GM13976 (cell line): ENCODE data around the gene HOMER2.

ENCODE experiments used
- DNase-seq: peaks from one replicate; pipeline ENCODE4 v3.0.0; 2012; ENCODE audit warnings: low spot score
- CTCF ChIP-seq: IDR thresholded peaks from 2 replicates; pipeline ENCODE4 v1.5.1; 2012; ENCODE audit warnings: borderline replicate concordance, mild to moderate bottlenecking; ENCODE audit not compliant: insufficient read depth; ENCODE audit errors: extremely low read depth, missing control alignments, control extremely low read depth
- in situ Hi-C: fragments of 300-500 bp; cut with MboI; formaldehyde crosslinking; loops from one replicate; pipeline ENCODE4 v1.12.0; 2022; ENCODE audit warnings: low sequenced_read_pairs, mixed read lengths, inconsistent platforms; ENCODE audit not compliant: unreplicated experiment

The HOMER2 gene

GRCh38 chr15:82851981-82852511 is 100.5 kb downstream of the HOMER2 start:
- DNase-seq: no peak
- no peak for TF ChIP-seq CTCF
- in situ Hi-C loops: no loop called here

- no peak for DNase-seq
- no peak for TF ChIP-seq CTCF
- in situ Hi-C loops: no loop called here
Observed at GRCh38 chr15:82851306-82851850, 101.1 kb downstream of the HOMER2 start.

GRCh38 chr15:82850731-82851130 is 101.8 kb downstream of the HOMER2 start:
- in situ Hi-C loops: no loop called here
- TF ChIP-seq CTCF: no peak
- no peak for DNase-seq

GRCh38 chr15:82849556-82850512 is 102.7 kb downstream of the HOMER2 start:
- peak; percentile 81 for DNase-seq
- TF ChIP-seq CTCF: peak; percentile 34
- in situ Hi-C loops: no loop called here

GRCh38 chr15:82848241-82848993 is 104.1 kb downstream of the HOMER2 start:
- no peak for DNase-seq
- in situ Hi-C loops: no loop called here
- no peak for TF ChIP-seq CTCF

GRCh38 chr15:82847703-82848102 is 104.8 kb downstream of the HOMER2 start:
- in situ Hi-C loops: no loop called here
- TF ChIP-seq CTCF: no peak
- DNase-seq: no peak
